Upper lobe of left lung (tissue), 4 donors: ENCODE data around the gene ZDHHC11B.
"Not testable (repeated sequence)": the region's sequence is repeated elsewhere in the genome, so short reads cannot be mapped to it uniquely, and the experiment has no call there.

Experiments used
- EP300 ChIP-seq, 4 donors: sonication (generic); formaldehyde crosslinking; IDR thresholded peaks; one replicate each; pipeline ENCODE4 v1.5.1; 2017; ENCODE audit warnings: antibody characterized with exemption in 4 of 4, control low read depth in 2 of 4
- POLR2A ChIP-seq, 4 donors: fragments of 450-650 bp; IDR thresholded peaks; one replicate each; pipeline ENCODE4 v1.5.1; 2016 to 2017; ENCODE audit warnings: antibody characterized with exemption in 4 of 4, mild to moderate bottlenecking in 2 of 4
- POLR2AphosphoS5 ChIP-seq, 2 donors: sonication (generic); formaldehyde crosslinking; IDR thresholded peaks; one replicate each; pipeline ENCODE4 v1.5.1; 2017; ENCODE audit warnings: antibody characterized with exemption in 2 of 2
- TF ChIP-seq, protein P1 (sequence below), 6 experiments: fragments of 450-650 bp in 4 of 6; fragments of 200-600 bp in 2 of 6; sonication (generic) in 2 of 6; IDR thresholded peaks; one replicate each; pipeline ENCODE4 v1.5.1; 2016 to 2019; ENCODE audit warnings: antibody characterized with exemption in 6 of 6

DNA sequence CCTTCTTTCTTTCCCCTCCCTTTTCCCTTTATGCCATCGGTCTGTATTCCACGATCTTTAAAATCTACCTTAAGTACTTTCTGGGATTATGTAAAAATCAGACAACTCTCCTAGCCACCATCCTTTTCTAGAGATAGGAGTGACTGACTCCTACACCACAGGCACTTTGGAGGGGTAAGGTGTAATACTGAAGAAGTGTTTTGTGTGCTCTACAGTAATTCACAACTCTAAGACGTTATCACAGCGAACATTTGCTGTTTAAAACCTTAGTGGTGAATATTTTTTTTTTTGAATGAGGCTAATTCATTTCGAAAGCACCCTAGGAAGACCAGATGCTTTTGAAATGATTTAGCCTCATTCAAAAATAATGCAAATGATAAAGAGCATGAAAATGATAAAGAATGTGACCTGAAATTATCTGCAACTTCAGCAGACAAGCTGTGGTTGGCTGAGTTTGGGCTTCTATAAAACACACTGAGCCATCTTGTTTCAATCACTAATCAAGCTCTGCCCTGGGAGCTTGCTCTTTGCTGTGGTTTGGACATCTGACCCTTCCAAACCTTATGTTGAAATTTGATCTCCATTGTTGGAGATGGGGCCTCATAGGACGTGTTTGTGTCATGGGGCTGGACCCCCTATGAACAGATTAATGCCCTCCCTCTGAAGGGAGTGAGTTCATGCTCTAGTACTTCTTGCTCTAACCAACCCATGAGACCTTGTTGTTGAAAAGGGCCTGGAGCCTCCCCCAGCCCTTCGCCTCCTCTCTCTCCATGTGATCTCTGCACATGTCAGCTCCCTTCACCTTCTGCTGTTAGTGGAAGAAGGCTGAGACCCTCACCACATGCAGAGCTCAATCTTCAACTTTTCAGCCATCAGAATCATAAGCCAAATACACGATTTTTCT is 70.1 kb downstream of the ZDHHC11B start:
- TF ChIP-seq, protein P1, sequence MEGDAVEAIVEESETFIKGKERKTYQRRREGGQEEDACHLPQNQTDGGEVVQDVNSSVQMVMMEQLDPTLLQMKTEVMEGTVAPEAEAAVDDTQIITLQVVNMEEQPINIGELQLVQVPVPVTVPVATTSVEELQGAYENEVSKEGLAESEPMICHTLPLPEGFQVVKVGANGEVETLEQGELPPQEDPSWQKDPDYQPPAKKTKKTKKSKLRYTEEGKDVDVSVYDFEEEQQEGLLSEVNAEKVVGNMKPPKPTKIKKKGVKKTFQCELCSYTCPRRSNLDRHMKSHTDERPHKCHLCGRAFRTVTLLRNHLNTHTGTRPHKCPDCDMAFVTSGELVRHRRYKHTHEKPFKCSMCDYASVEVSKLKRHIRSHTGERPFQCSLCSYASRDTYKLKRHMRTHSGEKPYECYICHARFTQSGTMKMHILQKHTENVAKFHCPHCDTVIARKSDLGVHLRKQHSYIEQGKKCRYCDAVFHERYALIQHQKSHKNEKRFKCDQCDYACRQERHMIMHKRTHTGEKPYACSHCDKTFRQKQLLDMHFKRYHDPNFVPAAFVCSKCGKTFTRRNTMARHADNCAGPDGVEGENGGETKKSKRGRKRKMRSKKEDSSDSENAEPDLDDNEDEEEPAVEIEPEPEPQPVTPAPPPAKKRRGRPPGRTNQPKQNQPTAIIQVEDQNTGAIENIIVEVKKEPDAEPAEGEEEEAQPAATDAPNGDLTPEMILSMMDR (IDR thresholded peaks at IDR 0.05): not testable (repeated sequence)
- TF ChIP-seq POLR2AphosphoS5, POLR2A, EP300 (IDR thresholded peaks at IDR 0.05): not testable (repeated sequence)
